Breast epithelium (tissue), 4 donors: ENCODE results near the gene KSR2. TPM values are rescaled to one million over a fixed set of nuclear protein-coding genes. Genes with fewer than 3 reads are reported as not detected.

ENCODE experiments used
- DNase-seq, 2 donors: peaks; one replicate each; pipeline ENCODE4 v3.0.0-alpha.2; 2019; ENCODE audit warnings: low spot score in 2 of 2
- H3K27ac ChIP-seq, 2 donors: fragments of 200-600 bp; sonication (generic) in 1 of 2; one replicate each; pipeline ENCODE4 v1.5.1; 2016 to 2019; ENCODE audit warnings: mild to moderate bottlenecking in 1 of 2
- H3K27me3 ChIP-seq, 2 donors: fragments of 200-600 bp; sonication (generic) in 1 of 2; one replicate each; pipeline versions ENCODE4 v1.5.1 to v1.6.0; 2017 to 2019; ENCODE audit warnings: control low read depth in 1 of 2, mild to moderate bottlenecking in 1 of 2
- H3K36me3 ChIP-seq: fragments of 200-600 bp; one replicate; pipeline ENCODE4 v1.5.1; 2019
- H3K4me1 ChIP-seq, 2 donors: fragments of 200-600 bp; sonication (generic); one replicate each; pipeline ENCODE4 v1.5.1; 2016 to 2019; ENCODE audit warnings: control low read depth in 1 of 2
- H3K4me3 ChIP-seq, 3 donors: fragments of 200-600 bp; sonication (generic); 1 replicate in 2 of 3; 2 replicates in 1 of 3; pipeline ENCODE4 v1.5.1; 2016 to 2019; ENCODE audit warnings: mild to moderate bottlenecking in 3 of 3, moderate library complexity in 2 of 3
- H3K9me3 ChIP-seq, 2 donors: fragments of 200-600 bp; sonication (generic) in 1 of 2; one replicate each; pipeline ENCODE4 v1.5.1; 2016 to 2019; ENCODE audit warnings: control low read depth in 1 of 2
- POLR2A ChIP-seq: fragments of 450-650 bp; IDR thresholded peaks from one replicate; pipeline ENCODE4 v1.6.1; 2016; ENCODE audit warnings: antibody characterized with exemption, mild to moderate bottlenecking, moderate library complexity
- POLR2AphosphoS5 ChIP-seq, 3 donors: sonication (generic); formaldehyde crosslinking; IDR thresholded peaks; one replicate each; pipeline ENCODE4 v1.6.1; 2017; ENCODE audit warnings: antibody characterized with exemption in 3 of 3
- intact Hi-C: fragments of 100-400 bp; cut with DNase I; formaldehyde crosslinking; loops from one replicate; pipeline ENCODE4 v1.15.1; 2023; ENCODE audit warnings: low total_unique reads
- total RNA-seq, 3 donors: library from RNA; depleted of rRNA; stranded (reverse); fragments of >200 nt; gene quantifications; one replicate each; pipeline ENCODE4 v1.1.0, GENCODE V29; 2016
- TF ChIP-seq, protein P1 (sequence below), 3 donors: fragments of 450-650 bp; IDR thresholded peaks; one replicate each; pipeline ENCODE4 v1.5.1; 2016 to 2017; ENCODE audit warnings: antibody characterized with exemption in 3 of 3, mild to moderate bottlenecking in 3 of 3, moderate library complexity in 3 of 3

Gene KSR2
- total RNA-seq, 3 donors from 2014 or later: under 0.01 to 1.9 (median 0.33) TPM

DNA sequence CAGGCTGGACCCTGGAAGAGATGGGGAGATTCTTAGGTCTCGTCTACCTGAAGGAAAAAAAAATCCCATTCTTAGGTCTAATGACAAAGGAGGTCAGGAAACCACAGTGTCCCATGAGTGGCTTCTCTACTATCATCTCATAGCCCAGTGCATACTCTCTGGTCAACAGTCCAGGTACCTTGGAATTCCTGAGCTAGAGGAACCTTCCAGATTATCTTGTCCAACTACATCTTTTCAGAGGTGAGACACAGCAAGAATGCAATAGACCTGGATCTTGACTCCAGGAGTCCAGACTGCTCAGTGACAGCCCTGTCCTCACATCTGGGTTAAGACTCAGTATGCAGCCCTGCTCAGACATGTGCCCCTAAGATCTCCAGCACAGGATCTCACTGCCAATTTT is 429.9 kb downstream of the KSR2 start:
- no peaks in the 10 kb centered on the region for H3K27me3 ChIP-seq
- no peak overlapping the region for H3K27ac ChIP-seq
- no peak overlapping the region for H3K4me3 ChIP-seq
- intact Hi-C loops: no loop called here
- H3K4me1 ChIP-seq: no peaks in the 10 kb centered on the region
- H3K9me3 ChIP-seq: no peaks in the 10 kb centered on the region
- TF ChIP-seq POLR2AphosphoS5 (IDR thresholded peaks at IDR 0.05) (no peak), POLR2A (no peak)
- TF ChIP-seq, protein P1, sequence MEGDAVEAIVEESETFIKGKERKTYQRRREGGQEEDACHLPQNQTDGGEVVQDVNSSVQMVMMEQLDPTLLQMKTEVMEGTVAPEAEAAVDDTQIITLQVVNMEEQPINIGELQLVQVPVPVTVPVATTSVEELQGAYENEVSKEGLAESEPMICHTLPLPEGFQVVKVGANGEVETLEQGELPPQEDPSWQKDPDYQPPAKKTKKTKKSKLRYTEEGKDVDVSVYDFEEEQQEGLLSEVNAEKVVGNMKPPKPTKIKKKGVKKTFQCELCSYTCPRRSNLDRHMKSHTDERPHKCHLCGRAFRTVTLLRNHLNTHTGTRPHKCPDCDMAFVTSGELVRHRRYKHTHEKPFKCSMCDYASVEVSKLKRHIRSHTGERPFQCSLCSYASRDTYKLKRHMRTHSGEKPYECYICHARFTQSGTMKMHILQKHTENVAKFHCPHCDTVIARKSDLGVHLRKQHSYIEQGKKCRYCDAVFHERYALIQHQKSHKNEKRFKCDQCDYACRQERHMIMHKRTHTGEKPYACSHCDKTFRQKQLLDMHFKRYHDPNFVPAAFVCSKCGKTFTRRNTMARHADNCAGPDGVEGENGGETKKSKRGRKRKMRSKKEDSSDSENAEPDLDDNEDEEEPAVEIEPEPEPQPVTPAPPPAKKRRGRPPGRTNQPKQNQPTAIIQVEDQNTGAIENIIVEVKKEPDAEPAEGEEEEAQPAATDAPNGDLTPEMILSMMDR (IDR thresholded peaks at IDR 0.05): no peak
- no peaks in the 10 kb centered on the region for H3K36me3 ChIP-seq
- DNase-seq: no peak

DNA sequence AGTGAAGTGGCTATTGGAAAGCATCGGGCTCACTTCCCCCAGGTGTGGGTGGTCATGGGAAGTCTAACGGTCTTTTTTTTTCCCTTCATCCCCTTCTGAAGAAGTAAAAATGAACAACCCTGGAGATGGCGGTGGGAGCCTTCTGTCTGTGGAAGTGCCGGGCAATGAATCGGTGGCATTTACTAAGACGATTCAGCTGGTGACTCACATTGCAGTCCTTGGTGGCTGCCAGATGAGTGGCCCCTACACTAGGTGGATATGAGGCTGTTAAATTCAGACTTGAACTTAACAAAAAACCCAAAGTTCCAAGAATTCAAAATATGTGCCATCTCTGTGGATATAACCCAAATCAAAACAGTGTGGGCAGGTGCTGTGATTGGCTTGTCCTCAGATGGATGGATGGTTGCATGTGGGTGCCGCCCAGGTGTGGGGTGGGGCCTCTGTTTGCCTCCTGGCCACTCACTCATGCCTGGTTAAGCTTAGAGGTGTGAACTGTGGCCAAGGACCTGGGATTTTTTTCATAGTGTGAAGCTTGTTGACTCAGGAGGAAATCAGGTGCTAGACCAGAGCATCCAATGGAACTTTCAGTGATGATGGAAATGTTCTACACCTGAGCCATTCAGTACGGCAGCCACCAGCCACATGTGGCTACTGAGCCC is 430.6 kb downstream of the KSR2 start:
- intact Hi-C loops: no loop called here
- no peak for TF ChIP-seq POLR2A
- TF ChIP-seq POLR2AphosphoS5 (IDR thresholded peaks at IDR 0.05): no peak
- TF ChIP-seq, protein P1 (IDR thresholded peaks at IDR 0.05): no peak
- H3K36me3 ChIP-seq: no peaks in the 10 kb centered on the region

DNA sequence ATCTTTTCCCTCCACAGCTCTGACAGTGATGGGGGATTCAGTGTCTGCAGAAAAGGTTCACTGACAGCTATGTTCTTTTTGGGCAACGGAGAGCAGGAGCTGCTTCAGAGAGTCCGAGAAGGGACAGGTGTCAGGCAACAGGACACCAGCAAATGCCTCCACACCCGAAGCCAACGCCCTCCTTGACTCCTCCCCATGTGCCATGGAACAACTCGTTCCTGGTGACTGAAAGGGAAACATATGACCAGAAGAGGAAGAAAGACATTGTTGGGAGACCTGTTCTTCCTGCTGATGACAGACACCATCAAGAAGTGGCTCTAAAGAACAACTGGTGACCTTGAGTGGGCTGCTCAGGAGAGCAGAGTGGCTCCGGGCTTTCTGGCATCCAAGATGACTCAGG is 435.1 kb downstream of the KSR2 start:
- no peaks in the 10 kb centered on the region for H3K36me3 ChIP-seq
- H3K27me3 ChIP-seq: no peaks in the 10 kb centered on the region
- no peak for DNase-seq
- intact Hi-C loops: no loop called here
- H3K9me3 ChIP-seq: no peaks in the 10 kb centered on the region
- TF ChIP-seq, protein P1 (IDR thresholded peaks at IDR 0.05): no peak
- TF ChIP-seq POLR2A (no peak), POLR2AphosphoS5 (IDR thresholded peaks at IDR 0.05) (no peak)
- no peaks in the 10 kb centered on the region for H3K4me1 ChIP-seq
- no peak overlapping the region for H3K4me3 ChIP-seq
- no peak overlapping the region for H3K27ac ChIP-seq

More for the DNA sequence above, 430.6 kb downstream of the KSR2 start:
- no peaks in the 10 kb centered on the region for H3K27me3 ChIP-seq
- H3K9me3 ChIP-seq: no peaks in the 10 kb centered on the region
- no peak for DNase-seq
- H3K27ac ChIP-seq: no peak overlapping the region
- H3K4me1 ChIP-seq: no peaks in the 10 kb centered on the region
- no peak overlapping the region for H3K4me3 ChIP-seq

DNA sequence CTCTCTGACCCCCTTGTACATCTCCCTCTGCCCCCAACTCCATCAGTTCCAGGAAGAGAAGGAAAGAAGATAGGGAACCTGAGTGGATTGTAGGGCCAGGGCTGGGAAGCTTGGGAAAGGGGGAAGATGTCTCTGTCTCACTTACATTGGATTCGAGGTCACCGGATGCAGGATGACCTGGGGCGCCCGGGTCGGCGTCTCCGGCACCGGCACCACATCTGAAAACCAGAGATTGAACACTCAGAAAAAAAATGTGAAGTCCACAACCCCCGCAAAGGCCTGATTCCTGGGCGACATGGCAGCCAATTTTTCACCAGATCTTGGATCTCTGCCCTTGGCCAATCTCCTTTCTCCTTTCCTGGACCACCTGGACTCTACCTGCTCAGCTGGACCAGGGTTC is 438.0 kb downstream of the KSR2 start:
- TF ChIP-seq POLR2A (no peak), POLR2AphosphoS5 (IDR thresholded peaks at IDR 0.05) (no peak)
- TF ChIP-seq, protein P1 (IDR thresholded peaks at IDR 0.05): no peak
- Histone ChIP-seq H3K4me1 (no peaks in the 10 kb centered on the region), H3K4me3 (no peak overlapping the region), H3K36me3 (no peaks in the 10 kb centered on the region), H3K27ac (no peak overlapping the region), H3K9me3 (no peaks in the 10 kb centered on the region), H3K27me3 (no peaks in the 10 kb centered on the region)
- intact Hi-C loops: no loop called here
- no peak for DNase-seq

DNA sequence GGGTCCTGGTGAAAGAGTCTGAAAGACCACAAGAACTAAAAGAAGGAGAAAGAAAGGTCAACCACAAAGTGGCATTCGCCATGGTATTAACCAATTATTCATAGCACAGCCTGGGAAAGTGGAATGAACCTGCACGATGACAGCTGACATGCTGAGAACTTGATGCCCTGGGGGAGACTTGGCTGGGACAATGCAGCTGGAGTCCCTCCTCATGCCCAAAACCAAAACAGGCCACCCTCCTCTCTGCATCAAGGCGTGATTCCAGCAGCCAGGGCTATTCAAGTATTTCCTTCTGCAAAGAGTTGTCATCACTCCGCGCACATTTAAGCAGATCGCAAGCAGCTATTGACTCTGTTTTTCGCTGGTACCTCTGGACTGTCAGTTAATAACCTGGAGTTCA is 440.3 kb downstream of the KSR2 start:
- H3K4me3 ChIP-seq: no peak overlapping the region
- H3K9me3 ChIP-seq: no peaks in the 10 kb centered on the region
- TF ChIP-seq POLR2A (no peak), POLR2AphosphoS5 (IDR thresholded peaks at IDR 0.05) (no peak)
- TF ChIP-seq, protein P1 (IDR thresholded peaks at IDR 0.05): no peak
- no peak overlapping the region for H3K27ac ChIP-seq
- intact Hi-C loops: loop anchor here (1.0 kb wide), 1 partner anchor 35 kb away; no protein-coding TSS in a partner anchor
- no peaks in the 10 kb centered on the region for H3K27me3 ChIP-seq
- H3K4me1 ChIP-seq: no peaks in the 10 kb centered on the region
- no peaks in the 10 kb centered on the region for H3K36me3 ChIP-seq
- DNase-seq: no peak
